Nephron progenitor cell (in vitro differentiated cells): ENCODE measurements around the gene ACVR1C.

Experiments used
- DNase-seq: peaks from one replicate; pipeline ENCODE4 v3.0.0; 2021
- H3K27ac Mint-ChIP-seq: 2 replicates; pipeline ENCODE4 v1.8.0; 2021; ENCODE audit warnings: mild to moderate bottlenecking, moderate library complexity, mixed read lengths
- H3K27me3 Mint-ChIP-seq: 2 replicates; pipeline ENCODE4 v1.8.0; 2021; ENCODE audit warnings: mild to moderate bottlenecking, low read depth, mixed read lengths; ENCODE audit not compliant: poor library complexity
- H3K36me3 Mint-ChIP-seq: 2 replicates; pipeline ENCODE4 v1.8.0; 2021; ENCODE audit warnings: low read depth, mixed read lengths
- H3K4me1 Mint-ChIP-seq: 2 replicates; pipeline ENCODE4 v1.8.0; 2021; ENCODE audit warnings: mixed read lengths
- H3K4me3 Mint-ChIP-seq: 2 replicates; pipeline ENCODE4 v1.8.0; 2021; ENCODE audit warnings: mild to moderate bottlenecking, moderate library complexity, mixed read lengths
- H3K9me3 Mint-ChIP-seq: 2 replicates; pipeline ENCODE4 v1.8.0; 2021; ENCODE audit warnings: mild to moderate bottlenecking, moderate library complexity, mixed read lengths
- TF ChIP-seq, protein P1 (sequence below): fragments of 200-600 bp; sonication (generic); IDR thresholded peaks from 2 replicates; pipeline ENCODE4 v1.5.0; 2021; ENCODE audit warnings: antibody characterized with exemption

ACVR1C gene

DNA sequence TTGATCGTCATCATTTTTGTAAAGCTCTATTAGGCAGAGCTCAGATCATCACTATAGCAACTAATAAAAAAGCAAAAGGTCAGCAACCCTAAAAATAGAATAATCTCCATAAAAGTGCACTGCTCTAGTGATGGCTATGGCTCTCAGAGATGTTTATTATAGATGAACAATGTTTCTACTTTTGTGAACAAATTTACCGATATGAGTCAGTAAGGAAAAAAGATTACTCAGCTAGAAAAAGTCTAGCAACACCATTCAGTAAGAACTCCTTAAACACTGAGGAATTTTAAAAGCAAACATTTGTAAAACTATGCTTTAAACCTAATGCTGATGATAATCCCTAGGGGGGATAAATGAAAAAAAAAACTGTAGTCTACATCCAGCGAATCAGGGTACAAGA is 69.6 kb downstream of the ACVR1C start:
- Mint-ChIP-seq H3K36me3 (no peaks in the 10 kb centered on the region), H3K4me3 (no peak overlapping the region), H3K27ac (no peak overlapping the region), H3K27me3 (no peaks in the 10 kb centered on the region), H3K4me1 (no peaks in the 10 kb centered on the region), H3K9me3 (peaks cover 16% of the 10 kb centered on the region)
- no peak for DNase-seq
- TF ChIP-seq, protein P1, sequence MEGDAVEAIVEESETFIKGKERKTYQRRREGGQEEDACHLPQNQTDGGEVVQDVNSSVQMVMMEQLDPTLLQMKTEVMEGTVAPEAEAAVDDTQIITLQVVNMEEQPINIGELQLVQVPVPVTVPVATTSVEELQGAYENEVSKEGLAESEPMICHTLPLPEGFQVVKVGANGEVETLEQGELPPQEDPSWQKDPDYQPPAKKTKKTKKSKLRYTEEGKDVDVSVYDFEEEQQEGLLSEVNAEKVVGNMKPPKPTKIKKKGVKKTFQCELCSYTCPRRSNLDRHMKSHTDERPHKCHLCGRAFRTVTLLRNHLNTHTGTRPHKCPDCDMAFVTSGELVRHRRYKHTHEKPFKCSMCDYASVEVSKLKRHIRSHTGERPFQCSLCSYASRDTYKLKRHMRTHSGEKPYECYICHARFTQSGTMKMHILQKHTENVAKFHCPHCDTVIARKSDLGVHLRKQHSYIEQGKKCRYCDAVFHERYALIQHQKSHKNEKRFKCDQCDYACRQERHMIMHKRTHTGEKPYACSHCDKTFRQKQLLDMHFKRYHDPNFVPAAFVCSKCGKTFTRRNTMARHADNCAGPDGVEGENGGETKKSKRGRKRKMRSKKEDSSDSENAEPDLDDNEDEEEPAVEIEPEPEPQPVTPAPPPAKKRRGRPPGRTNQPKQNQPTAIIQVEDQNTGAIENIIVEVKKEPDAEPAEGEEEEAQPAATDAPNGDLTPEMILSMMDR, result no peak

DNA sequence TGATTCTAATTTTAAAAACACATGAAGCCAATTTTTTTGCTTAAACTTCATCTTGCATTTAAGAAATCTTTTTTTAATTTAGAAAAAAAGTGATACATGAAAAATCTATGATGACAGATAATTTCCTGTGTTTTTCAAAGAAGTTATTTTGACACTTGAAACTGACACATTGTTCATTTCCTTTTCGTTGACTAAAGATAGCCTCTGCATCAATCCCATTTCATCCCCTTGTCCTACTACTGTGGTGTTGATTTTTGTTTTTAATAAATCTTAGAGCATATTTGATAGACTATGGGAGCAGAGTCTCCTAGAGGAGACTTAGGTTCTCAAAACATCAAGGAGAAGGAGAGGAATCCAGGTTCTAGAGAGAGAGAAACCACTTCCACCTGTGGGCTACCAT is 70.9 kb downstream of the ACVR1C start:
- no peak for DNase-seq
- no peaks in the 10 kb centered on the region for H3K4me1 Mint-ChIP-seq
- TF ChIP-seq, protein P1, result no peak
- no peak overlapping the region for H3K27ac Mint-ChIP-seq
- no peak overlapping the region for H3K4me3 Mint-ChIP-seq
- H3K27me3 Mint-ChIP-seq, result peaks cover 3% of the 10 kb centered on the region
- no peaks in the 10 kb centered on the region for H3K36me3 Mint-ChIP-seq
- H3K9me3 Mint-ChIP-seq, result peaks cover 3% of the 10 kb centered on the region

DNA sequence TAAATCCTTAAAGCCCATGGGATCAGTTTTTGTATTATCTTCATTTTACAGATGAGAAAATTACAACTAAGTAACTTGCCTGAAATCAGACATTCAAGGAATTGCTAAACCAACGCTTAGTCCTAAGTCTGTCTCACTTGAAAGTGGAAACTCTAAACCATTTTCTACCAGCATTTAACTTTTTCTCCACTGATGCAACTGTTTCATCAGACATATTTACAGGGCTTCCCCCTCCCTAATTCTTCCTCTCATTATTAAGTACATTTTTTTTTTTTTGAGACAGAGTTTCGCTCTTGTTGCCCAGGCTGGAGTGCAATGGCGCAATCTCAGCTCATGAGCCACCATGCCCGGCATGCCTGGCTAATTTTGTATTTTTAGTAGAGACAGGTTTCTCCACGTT is 88.6 kb downstream of the ACVR1C start:
- Mint-ChIP-seq H3K4me3 (no peak overlapping the region), H3K9me3 (no peaks in the 10 kb centered on the region), H3K27ac (no peak overlapping the region), H3K4me1 (no peaks in the 10 kb centered on the region), H3K27me3 (no peaks in the 10 kb centered on the region), H3K36me3 (no peaks in the 10 kb centered on the region)
- DNase-seq, result no peak
- TF ChIP-seq, protein P1, result no peak

DNA sequence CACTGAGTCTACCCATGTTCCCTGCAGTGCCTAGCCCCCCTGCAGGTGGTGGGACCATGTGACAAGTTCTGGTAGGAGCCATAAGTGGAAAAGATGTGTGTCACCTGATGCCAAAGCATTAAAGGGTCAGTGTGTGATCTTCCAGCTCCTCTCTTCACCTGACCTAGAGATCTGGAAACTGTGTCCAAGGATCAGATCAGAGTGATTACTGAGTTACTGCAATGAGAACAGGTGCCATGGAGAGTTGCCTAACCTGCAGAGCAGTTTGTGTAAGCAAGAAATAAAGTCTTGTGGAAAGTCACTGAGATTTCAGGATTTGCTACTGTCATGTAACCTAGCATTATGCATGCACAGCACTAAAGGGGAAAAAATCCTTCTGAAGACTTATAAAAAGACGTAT is 90.6 kb downstream of the ACVR1C start:
- no peak overlapping the region for H3K4me3 Mint-ChIP-seq
- no peaks in the 10 kb centered on the region for H3K36me3 Mint-ChIP-seq
- no peaks in the 10 kb centered on the region for H3K27me3 Mint-ChIP-seq
- no peaks in the 10 kb centered on the region for H3K4me1 Mint-ChIP-seq
- DNase-seq, result no peak
- no peaks in the 10 kb centered on the region for H3K9me3 Mint-ChIP-seq
- no peak overlapping the region for H3K27ac Mint-ChIP-seq
- TF ChIP-seq, protein P1, result no peak

DNA sequence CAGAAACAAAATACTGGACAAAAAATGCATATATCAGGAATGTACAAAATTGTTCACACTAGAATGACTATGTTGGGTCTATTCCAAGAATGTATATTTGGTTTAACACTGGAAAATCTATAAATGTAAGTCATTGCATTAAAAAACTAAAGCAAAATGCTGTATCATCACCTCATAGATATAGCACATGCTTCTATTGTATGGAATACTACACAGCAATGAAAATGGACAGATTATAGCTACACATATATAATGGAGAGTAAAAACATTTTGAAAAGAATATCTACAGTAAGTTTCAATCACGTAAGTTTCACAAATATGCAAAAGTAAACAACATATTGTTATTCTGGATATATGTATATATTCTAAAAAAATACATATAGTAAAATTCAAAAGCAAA is 91.8 kb downstream of the ACVR1C start:
- H3K9me3 Mint-ChIP-seq, result no peaks in the 10 kb centered on the region
- no peak overlapping the region for H3K27ac Mint-ChIP-seq
- DNase-seq, result no peak
- H3K36me3 Mint-ChIP-seq, result no peaks in the 10 kb centered on the region
- H3K4me3 Mint-ChIP-seq, result no peak overlapping the region
- no peaks in the 10 kb centered on the region for H3K4me1 Mint-ChIP-seq
- no peaks in the 10 kb centered on the region for H3K27me3 Mint-ChIP-seq
- TF ChIP-seq, protein P1, result no peak

DNA sequence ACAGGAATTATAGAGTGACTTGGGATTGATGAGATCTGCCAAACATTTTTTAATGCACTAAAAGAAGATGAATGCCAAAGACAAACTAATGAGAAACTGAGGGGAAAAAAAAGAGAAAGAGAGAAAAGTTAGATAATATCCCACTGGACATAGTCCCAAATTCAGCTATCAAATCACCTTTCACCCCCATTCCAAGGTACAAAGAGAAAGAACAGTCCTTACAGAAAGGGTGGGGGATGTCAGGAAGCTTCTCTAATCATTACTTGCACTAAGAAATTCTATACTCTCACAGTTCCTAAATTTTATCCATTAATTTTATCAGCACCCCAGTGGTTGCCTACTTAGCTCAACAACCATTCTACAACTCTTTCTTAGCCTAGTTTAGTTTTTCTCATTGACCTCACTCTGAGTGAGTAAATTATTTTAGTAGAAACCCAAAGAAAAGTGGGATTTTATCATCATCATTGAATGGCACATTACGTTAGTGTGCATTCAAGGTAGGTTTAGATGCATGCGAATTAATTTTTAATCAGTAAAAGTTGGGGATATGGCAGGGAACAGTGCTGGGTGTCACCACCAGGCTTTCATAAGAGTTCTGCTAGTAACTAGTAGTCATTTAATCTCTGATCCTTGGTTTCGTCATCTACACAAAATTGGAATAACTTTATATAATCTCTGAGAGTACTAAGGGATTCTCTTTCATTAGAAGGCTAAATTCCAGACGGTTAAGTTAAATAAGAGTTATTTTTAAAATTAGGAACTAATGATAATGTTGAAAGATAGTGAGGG is 99.5 kb downstream of the ACVR1C start:
- Mint-ChIP-seq H3K27me3 (no peaks in the 10 kb centered on the region), H3K4me1 (peaks cover 4% of the 10 kb centered on the region), H3K27ac (no peak overlapping the region), H3K36me3 (no peaks in the 10 kb centered on the region), H3K4me3 (no peak overlapping the region), H3K9me3 (no peaks in the 10 kb centered on the region)
- TF ChIP-seq, protein P1, result no peak
- no peak for DNase-seq
